Dermis microvascular lymphatic vessel endothelial cell (primary cell): ENCODE data around the gene PALM. TPM values are rescaled to one million over a fixed set of nuclear protein-coding genes. Genes with fewer than 3 reads are reported as not detected.

ENCODE experiments used
- DNase-seq, 2 donors: peaks; one replicate each; pipeline versions ENCODE4 v3.0.0 to v3.0.0-alpha.2; 2010; ENCODE audit warnings: low read depth in 2 of 2
- total RNA-seq: library from RNA; depleted of rRNA; stranded (reverse); fragments of >200 nt; gene quantifications from 2 replicates; pipeline ENCODE4 v1.2.1, GENCODE V29; 2014

PALM gene
- total RNA-seq, 1 donor from 2014 or later = 35.3 TPM

- no peak for DNase-seq
Measured at GRCh38 chr19:750640-751423, 42.1 kb downstream of the PALM start, which contains the start of gene MISP. MISP (plus strand) TSS chr19:751112; CDS start chr19:756947, 5,835 bp downstream.

GRCh38 chr19:751501-752341, 43.0 kb downstream of the PALM start:
- DNase-seq = peak in 1 of 2 donors; percentile 17

GRCh38 chr19:752652-753517, 44.1 kb downstream of the PALM start:
- peak in 1 of 2 donors; percentile 43 for DNase-seq

GRCh38 chr19:754530-754929, 45.8 kb downstream of the PALM start:
- DNase-seq = no peak

- no peak for DNase-seq
Measured at GRCh38 chr19:755063-755462, 46.3 kb downstream of the PALM start.

- DNase-seq = peak in 1 of 2 donors; percentile 65
Measured at GRCh38 chr19:756236-756635, 47.5 kb downstream of the PALM start.

GRCh38 chr19:756821-757688, 48.3 kb downstream of the PALM start:
- no peak for DNase-seq

- DNase-seq = no peak
Measured at GRCh38 chr19:757811-758668, 49.3 kb downstream of the PALM start.

- no peak for DNase-seq
Measured at GRCh38 chr19:763181-763580, 54.4 kb downstream of the PALM start.

- no peak for DNase-seq
Measured at GRCh38 chr19:763869-764268, 55.1 kb downstream of the PALM start.

- no peak for DNase-seq
Measured at GRCh38 chr19:764301-764700, 55.6 kb downstream of the PALM start.

GRCh38 chr19:765179-765738, 56.5 kb downstream of the PALM start:
- DNase-seq = no peak

- no peak for DNase-seq
Measured at GRCh38 chr19:768424-768823, 59.7 kb downstream of the PALM start.

- no peak for DNase-seq
Measured at GRCh38 chr19:769616-770015, 60.9 kb downstream of the PALM start.

GRCh38 chr19:771332-771785, 62.6 kb downstream of the PALM start:
- peak; percentile 63 to 74 for DNase-seq

GRCh38 chr19:772063-772462, 63.3 kb downstream of the PALM start:
- DNase-seq = no peak

- no peak for DNase-seq
Measured at GRCh38 chr19:772730-773436, 64.1 kb downstream of the PALM start.

- DNase-seq = no peak
Measured at GRCh38 chr19:776549-776948, 67.8 kb downstream of the PALM start.
